ENCODE measurements around the gene PARD3B.

The PARD3B gene

GRCh38 chr2:204687776-204688175, 142.5 kb downstream of the PARD3B start:
- FAIRE-seq, result no peak
- TF ChIP-seq POLR2A (IDR thresholded peaks at IDR 0.05; ENCODE audit: low read depth, low read length) (no peak), POLR2AphosphoS5 (IDR thresholded peaks at IDR 0.05; ENCODE audit: low read depth, low read length) (no peak), TAF1 (IDR thresholded peaks at IDR 0.05; ENCODE audit: borderline replicate concordance, low read depth, low read length) (no peak)
- no peak for DNase-seq (ENCODE audit: insufficient read length)

GRCh38 chr2:204691911-204692510, 146.7 kb downstream of the PARD3B start:
- FAIRE-seq (no peak), DNase-seq (ENCODE audit: insufficient read length) (no peak)
- no peak for TF ChIP-seq TAF1 (IDR thresholded peaks at IDR 0.05; ENCODE audit: borderline replicate concordance, low read depth, low read length)
- no peak for TF ChIP-seq POLR2A (IDR thresholded peaks at IDR 0.05; ENCODE audit: low read depth, low read length)
- no peak for TF ChIP-seq POLR2AphosphoS5 (IDR thresholded peaks at IDR 0.05; ENCODE audit: low read depth, low read length)

- DNase-seq (ENCODE audit: insufficient read length) (no peak), FAIRE-seq (no peak)
- no peak for TF ChIP-seq POLR2A (IDR thresholded peaks at IDR 0.05; ENCODE audit: low read depth, low read length)
- TF ChIP-seq POLR2AphosphoS5 (IDR thresholded peaks at IDR 0.05; ENCODE audit: low read depth, low read length), result no peak
- no peak for TF ChIP-seq TAF1 (IDR thresholded peaks at IDR 0.05; ENCODE audit: borderline replicate concordance, low read depth, low read length)
These were observed 147.5 kb downstream of the PARD3B start for GRCh38 chr2:204692790-204693189.

GRCh38 chr2:204693262-204693661, 148.0 kb downstream of the PARD3B start:
- FAIRE-seq (no peak), DNase-seq (ENCODE audit: insufficient read length) (no peak)
- TF ChIP-seq POLR2AphosphoS5 (IDR thresholded peaks at IDR 0.05; ENCODE audit: low read depth, low read length) (no peak), TAF1 (IDR thresholded peaks at IDR 0.05; ENCODE audit: borderline replicate concordance, low read depth, low read length) (no peak), POLR2A (IDR thresholded peaks at IDR 0.05; ENCODE audit: low read depth, low read length) (no peak)

GRCh38 chr2:204695506-204695905, 150.2 kb downstream of the PARD3B start:
- no peak for FAIRE-seq
- TF ChIP-seq POLR2AphosphoS5 (IDR thresholded peaks at IDR 0.05; ENCODE audit: low read depth, low read length), result no peak
- TF ChIP-seq POLR2A (IDR thresholded peaks at IDR 0.05; ENCODE audit: low read depth, low read length), result no peak
- no peak for TF ChIP-seq TAF1 (IDR thresholded peaks at IDR 0.05; ENCODE audit: borderline replicate concordance, low read depth, low read length)
- no peak for DNase-seq (ENCODE audit: insufficient read length)

- DNase-seq (ENCODE audit: insufficient read length) (no peak), FAIRE-seq (no peak)
- TF ChIP-seq TAF1 (IDR thresholded peaks at IDR 0.05; ENCODE audit: borderline replicate concordance, low read depth, low read length) (no peak), POLR2AphosphoS5 (IDR thresholded peaks at IDR 0.05; ENCODE audit: low read depth, low read length) (no peak), POLR2A (IDR thresholded peaks at IDR 0.05; ENCODE audit: low read depth, low read length) (no peak)
These were observed 150.8 kb downstream of the PARD3B start for GRCh38 chr2:204696124-204696523.

GRCh38 chr2:204705243-204705932, 160.1 kb downstream of the PARD3B start:
- TF ChIP-seq TAF1 (IDR thresholded peaks at IDR 0.05; ENCODE audit: borderline replicate concordance, low read depth, low read length), result no peak
- no peak for TF ChIP-seq POLR2AphosphoS5 (IDR thresholded peaks at IDR 0.05; ENCODE audit: low read depth, low read length)
- no peak for TF ChIP-seq POLR2A (IDR thresholded peaks at IDR 0.05; ENCODE audit: low read depth, low read length)
- FAIRE-seq (no peak), DNase-seq (ENCODE audit: insufficient read length) (no peak)

- TF ChIP-seq POLR2A (IDR thresholded peaks at IDR 0.05; ENCODE audit: low read depth, low read length) (no peak), TAF1 (IDR thresholded peaks at IDR 0.05; ENCODE audit: borderline replicate concordance, low read depth, low read length) (no peak), POLR2AphosphoS5 (IDR thresholded peaks at IDR 0.05; ENCODE audit: low read depth, low read length) (no peak)
- DNase-seq (ENCODE audit: insufficient read length), result no peak
- no peak for FAIRE-seq
These were observed 161.7 kb downstream of the PARD3B start for GRCh38 chr2:204706939-204707338.

GRCh38 chr2:204713211-204713610, 167.9 kb downstream of the PARD3B start:
- no peak for TF ChIP-seq POLR2A (IDR thresholded peaks at IDR 0.05; ENCODE audit: low read depth, low read length)
- TF ChIP-seq TAF1 (IDR thresholded peaks at IDR 0.05; ENCODE audit: borderline replicate concordance, low read depth, low read length), result no peak
- no peak for TF ChIP-seq POLR2AphosphoS5 (IDR thresholded peaks at IDR 0.05; ENCODE audit: low read depth, low read length)
- DNase-seq (ENCODE audit: insufficient read length) (no peak), FAIRE-seq (no peak)

- TF ChIP-seq POLR2A (IDR thresholded peaks at IDR 0.05; ENCODE audit: low read depth, low read length) (no peak), TAF1 (IDR thresholded peaks at IDR 0.05; ENCODE audit: borderline replicate concordance, low read depth, low read length) (no peak), POLR2AphosphoS5 (IDR thresholded peaks at IDR 0.05; ENCODE audit: low read depth, low read length) (no peak)
- FAIRE-seq, result no peak
These were observed 170.1 kb downstream of the PARD3B start for GRCh38 chr2:204715361-204715760.

GRCh38 chr2:204717591-204717990, 172.3 kb downstream of the PARD3B start:
- FAIRE-seq, result no peak
- no peak for DNase-seq (ENCODE audit: insufficient read length)
- TF ChIP-seq POLR2AphosphoS5 (IDR thresholded peaks at IDR 0.05; ENCODE audit: low read depth, low read length) (no peak), POLR2A (IDR thresholded peaks at IDR 0.05; ENCODE audit: low read depth, low read length) (no peak), TAF1 (IDR thresholded peaks at IDR 0.05; ENCODE audit: borderline replicate concordance, low read depth, low read length) (no peak)

More at GRCh38 chr2:204715361-204715760, 170.1 kb downstream of the PARD3B start:
- no peak for DNase-seq (ENCODE audit: insufficient read length)

GRCh38 chr2:204718607-204719006, 173.3 kb downstream of the PARD3B start:
- TF ChIP-seq TAF1 (IDR thresholded peaks at IDR 0.05; ENCODE audit: borderline replicate concordance, low read depth, low read length), result no peak
- no peak for TF ChIP-seq POLR2A (IDR thresholded peaks at IDR 0.05; ENCODE audit: low read depth, low read length)
- no peak for TF ChIP-seq POLR2AphosphoS5 (IDR thresholded peaks at IDR 0.05; ENCODE audit: low read depth, low read length)
- no peak for DNase-seq (ENCODE audit: insufficient read length)
- no peak for FAIRE-seq

Data from GM12892 (cell line).